WI38 (cell line): Measurements from ENCODE around the gene PPARD.
"Not testable (repeated sequence)": the region's sequence is repeated elsewhere in the genome, so short reads cannot be mapped to it uniquely, and the experiment has no call there.

Experiments
- H3K4me3 ChIP-seq: 2 replicates; pipeline ENCODE4 v1.5.1; 2011; ENCODE audit warnings: low read depth, mild to moderate bottlenecking, control low read depth, low read length
- TF ChIP-seq, protein P1 (sequence below): IDR thresholded peaks from 2 replicates; pipeline ENCODE4 v1.5.1; 2012; ENCODE audit warnings: low read depth, mild to moderate bottlenecking, control low read depth, low read length

PPARD gene

DNA sequence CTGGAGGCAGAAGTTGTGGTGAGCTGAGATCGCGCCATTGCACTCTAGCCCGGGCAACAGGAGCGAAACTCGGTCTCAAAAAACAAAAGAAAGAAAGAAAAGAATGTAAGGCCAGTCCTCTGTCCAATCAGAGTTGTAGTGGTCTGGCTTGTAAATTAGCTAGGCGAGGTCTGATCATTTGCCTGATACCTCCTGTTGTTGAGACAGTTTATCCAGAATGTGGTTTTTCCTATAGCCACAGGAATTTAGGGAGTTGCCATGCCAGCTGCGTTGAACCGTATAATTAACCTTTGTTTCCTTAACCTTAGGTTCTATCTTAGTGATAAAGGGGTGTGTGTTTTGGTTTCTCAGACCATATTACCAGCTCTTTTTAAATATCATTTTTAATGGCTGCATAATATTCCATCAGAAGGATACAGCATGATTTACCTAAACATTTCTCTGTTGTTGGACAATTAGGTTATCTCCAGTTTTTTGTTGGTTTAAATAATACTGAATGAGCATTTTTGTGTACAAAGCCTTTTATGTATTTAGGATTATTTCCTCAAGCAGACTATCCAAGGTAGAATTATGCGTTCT is 11.7 kb upstream of the PPARD start:
- TF ChIP-seq, protein P1, sequence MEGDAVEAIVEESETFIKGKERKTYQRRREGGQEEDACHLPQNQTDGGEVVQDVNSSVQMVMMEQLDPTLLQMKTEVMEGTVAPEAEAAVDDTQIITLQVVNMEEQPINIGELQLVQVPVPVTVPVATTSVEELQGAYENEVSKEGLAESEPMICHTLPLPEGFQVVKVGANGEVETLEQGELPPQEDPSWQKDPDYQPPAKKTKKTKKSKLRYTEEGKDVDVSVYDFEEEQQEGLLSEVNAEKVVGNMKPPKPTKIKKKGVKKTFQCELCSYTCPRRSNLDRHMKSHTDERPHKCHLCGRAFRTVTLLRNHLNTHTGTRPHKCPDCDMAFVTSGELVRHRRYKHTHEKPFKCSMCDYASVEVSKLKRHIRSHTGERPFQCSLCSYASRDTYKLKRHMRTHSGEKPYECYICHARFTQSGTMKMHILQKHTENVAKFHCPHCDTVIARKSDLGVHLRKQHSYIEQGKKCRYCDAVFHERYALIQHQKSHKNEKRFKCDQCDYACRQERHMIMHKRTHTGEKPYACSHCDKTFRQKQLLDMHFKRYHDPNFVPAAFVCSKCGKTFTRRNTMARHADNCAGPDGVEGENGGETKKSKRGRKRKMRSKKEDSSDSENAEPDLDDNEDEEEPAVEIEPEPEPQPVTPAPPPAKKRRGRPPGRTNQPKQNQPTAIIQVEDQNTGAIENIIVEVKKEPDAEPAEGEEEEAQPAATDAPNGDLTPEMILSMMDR = no peak

DNA sequence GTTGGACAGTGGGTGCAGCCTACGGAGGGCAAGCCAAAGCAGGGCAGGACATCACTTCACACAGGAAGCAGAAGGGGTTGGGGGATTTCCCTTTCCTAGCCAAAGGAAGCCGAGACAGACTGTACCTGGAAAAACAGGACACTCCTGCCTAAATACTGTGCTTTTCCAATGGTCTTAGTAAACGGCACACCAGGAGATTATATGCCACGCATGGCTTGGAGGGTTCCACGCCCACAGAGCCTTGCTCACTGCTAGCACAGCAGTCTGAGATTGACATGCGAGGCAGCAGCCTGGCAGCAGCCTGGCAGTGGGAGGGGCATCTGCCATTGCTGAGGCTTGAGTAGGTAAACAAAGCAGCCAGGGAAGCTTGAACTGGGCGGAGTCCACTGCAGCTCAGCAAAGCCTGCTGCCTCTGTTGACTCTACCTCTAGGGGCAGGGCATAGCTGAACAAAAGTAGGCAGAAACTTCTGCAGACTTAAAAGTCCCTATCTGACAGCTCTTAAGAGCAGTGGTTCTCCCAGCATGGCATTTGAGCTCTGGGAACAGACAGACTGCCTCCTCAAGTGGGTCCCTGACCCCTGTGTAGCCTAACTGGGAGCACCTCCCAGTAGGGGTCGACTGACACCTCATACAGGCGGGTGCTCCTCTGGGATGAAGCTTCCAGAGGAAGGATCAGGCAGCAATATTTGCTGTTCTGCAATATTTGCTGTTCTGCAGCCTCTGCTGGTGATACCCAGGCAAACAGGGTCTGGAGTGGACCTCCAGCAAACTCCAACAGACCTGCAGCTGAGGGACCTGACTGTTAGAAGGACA is 10.1 kb upstream of the PPARD start:
- not testable (repeated sequence) for H3K4me3 ChIP-seq

More for the DNA sequence above, 11.7 kb upstream of the PPARD start:
- no peak overlapping the region for H3K4me3 ChIP-seq

DNA sequence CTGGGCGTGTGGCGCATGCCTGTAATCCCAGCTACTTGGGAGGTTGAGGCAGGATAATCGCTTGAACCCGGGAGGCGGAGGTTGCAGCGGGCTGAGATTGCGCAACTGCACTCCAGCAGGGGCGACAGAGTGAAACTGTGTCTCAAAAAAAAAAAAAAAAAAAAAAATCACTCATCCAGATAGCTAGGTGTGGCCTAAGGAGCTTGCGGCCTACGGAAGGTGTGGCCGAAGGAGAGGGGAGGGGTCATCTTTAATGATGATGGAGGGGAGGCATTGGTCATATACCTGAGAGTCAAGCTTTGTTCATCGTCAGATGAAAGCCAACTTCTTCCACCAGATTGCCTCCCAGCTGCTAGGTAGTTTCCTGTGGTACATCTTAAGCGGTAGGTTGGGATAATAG is 801 bp upstream of the PPARD start:
- no peak overlapping the region for H3K4me3 ChIP-seq
- TF ChIP-seq, protein P1 = no peak

DNA sequence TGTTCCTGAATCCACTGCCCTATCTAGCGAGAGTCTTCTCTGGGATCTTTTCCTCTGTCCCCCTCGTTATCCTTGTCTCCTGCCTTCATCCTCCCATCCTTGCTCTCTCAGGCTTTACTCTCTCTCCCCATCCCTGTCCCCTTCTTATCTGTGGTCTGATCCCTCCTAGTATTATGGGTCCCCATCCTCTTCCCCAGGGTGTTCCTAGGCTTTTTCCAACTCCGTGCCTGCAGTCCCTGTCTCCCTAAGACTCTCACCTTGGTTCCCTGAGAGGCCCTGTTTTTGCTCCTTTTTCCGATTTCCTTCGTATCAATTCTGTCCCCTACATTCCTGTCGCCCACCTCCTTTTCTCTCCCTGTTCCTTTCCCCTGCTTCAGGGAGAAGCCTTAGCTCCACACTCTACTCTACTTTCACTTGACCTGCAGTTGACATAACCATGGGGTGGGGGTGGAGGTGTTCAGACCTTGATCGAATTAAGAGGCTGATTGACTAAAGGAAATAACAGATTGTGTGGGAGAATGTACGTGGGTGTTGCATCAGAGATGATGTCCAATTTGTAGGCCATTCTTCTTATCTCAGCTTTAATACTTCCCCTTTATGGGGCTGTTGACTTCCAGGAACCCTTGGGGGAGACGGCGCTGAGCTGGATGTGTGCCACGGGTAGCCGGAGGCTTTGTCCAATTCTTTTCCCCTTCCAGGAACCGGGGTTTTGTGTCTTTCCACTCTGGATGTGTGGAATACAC is 905 bp downstream of the PPARD start:
- TF ChIP-seq, protein P1 = no peak
- peak overlapping the region; percentile 92 for H3K4me3 ChIP-seq

DNA sequence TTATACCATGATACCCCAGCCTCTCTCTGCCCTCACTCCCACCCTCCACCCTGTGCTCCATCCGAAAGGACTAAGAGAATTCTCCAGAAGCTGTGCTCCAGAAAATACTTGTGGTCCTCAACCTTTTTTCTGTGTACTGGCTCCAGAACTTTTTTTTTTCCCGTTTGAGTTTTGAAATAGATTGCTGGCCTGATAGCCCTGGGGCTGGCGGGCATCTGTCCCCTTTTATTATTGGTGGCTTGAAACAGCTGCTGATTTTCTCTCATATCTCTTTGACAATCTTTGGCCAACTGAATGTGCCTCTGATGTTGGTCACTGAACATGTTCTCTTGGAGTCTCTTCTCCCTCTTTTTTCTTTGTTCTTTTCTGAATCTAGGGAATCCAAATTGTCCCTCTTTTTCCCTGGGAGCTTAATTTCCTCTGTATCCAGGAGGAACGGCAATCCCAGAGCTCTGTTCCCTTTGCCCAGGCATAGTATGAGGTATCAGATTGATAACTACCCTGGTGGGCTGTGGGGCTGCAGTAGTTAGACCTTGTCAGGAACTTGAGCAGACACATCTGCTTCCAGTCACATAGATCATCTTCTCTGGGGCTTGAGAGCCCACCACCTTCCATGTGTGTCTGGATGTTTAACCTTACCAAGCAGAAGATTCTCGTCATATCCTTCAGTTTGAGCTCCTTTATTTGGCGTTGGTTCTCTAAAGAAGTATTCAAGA is 1.6 kb downstream of the PPARD start:
- peak overlapping the region; percentile 92 for H3K4me3 ChIP-seq

DNA sequence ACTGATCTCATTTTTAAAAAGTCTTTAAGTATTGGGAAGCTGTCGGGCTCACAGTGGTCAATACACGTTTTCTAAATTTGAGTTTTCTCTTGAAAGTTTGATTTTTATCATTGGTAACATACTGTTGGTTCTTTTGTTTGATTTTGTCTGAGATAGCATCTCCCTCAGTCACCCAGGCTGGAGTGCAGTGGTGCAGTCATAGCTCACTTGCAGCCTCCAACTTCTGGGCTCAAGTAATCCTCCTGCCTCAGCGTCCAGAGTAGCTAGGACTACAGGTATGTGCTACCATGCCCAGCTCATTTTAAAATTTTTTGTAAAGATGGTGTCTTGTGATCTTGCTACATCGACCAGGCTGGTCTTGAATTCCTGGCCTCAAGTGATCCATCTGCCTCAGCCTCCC is 9.1 kb downstream of the PPARD start:
- no peak overlapping the region for H3K4me3 ChIP-seq
- TF ChIP-seq, protein P1 = no peak

More for the DNA sequence above, 1.6 kb downstream of the PPARD start:
- TF ChIP-seq, protein P1 = no peak

DNA sequence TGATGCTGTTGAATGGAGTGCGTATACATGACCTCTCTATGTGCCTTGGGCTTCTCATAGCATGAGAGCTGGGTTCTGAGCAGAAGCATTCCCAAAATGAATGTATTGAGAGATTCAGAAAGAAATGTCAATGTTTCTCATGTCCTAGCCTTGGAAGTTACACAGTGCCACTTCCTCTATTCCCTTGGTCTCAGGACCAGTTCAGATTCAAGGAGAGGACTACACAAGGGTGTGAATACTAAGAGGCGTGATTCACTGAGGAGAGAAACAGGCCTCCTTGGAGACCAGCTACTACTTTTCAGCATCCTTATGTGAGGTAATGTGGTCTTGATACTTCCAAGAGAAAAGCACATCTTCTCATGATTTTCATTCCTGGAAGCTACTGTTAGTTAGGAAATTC is 10.4 kb downstream of the PPARD start:
- TF ChIP-seq, protein P1 = no peak
- no peak overlapping the region for H3K4me3 ChIP-seq
